HepG2 (cell line): ENCODE data around the gene PYGB. TPM values are rescaled to one million over a fixed set of nuclear protein-coding genes. Genes with fewer than 3 reads are reported as not detected.
A peak's percentile ranks its signal among the peaks of the same experiment; 100 is the strongest.

Experiments used
- ATAC-seq: fragments of 200-7000 bp; cut with Tn5 transposase; 3 replicates; pipeline ENCODE4 v1.9.1; 2020; ENCODE audit warnings: mild to moderate bottlenecking, moderate library complexity
- BruUV-seq: library from RNA; stranded (reverse); fragments of 400-500 nt; replicated peaks from 2 replicates; lab custom pipeline; 2021; lab: Mats Ljungman, UMichigan
- CTCF ChIA-PET: fragments of 300-600 bp; formaldehyde crosslinking; extraction: SDS; loops from one replicate; lab custom pipeline; 2021; ENCODE audit warnings: low total read pairs, inconsistent platforms, low intra/inter-chr PET ratio; lab: Yijun Ruan, JAX
- POLR2A ChIA-PET: fragments of 350-600 bp; sonication (Branson Sonifier 250); formaldehyde crosslinking; loops from one replicate; lab custom pipeline; 2020; ENCODE audit warnings: antibody characterized with exemption, inconsistent platforms; lab: Yijun Ruan, JAX
- DNase-seq: peaks from one replicate; pipeline ENCODE4 v3.0.0-alpha.2; 2015; ENCODE audit warnings: low spot score
- FAIRE-seq: peaks from 3 replicates; lab custom pipeline; 2011; peaks lifted over from hg19 to GRCh38; lab: Jason Lieb, UNC
- H2AFZ ChIP-seq: one replicate; pipeline ENCODE4 v1.6.1; 2011; ENCODE audit warnings: low read length, inconsistent platforms
- H3K27ac ChIP-seq: fragments of 300-600 bp; 3 replicates; pipeline ENCODE4 v1.8.0; 2011; ENCODE audit warnings: mixed run types, mild to moderate bottlenecking, mixed read lengths, low read length, inconsistent platforms; ENCODE audit not compliant: insufficient read depth; ENCODE audit errors: extremely low read length
- H3K27me3 ChIP-seq, 2 experiments: fragments of 200-600 bp in 1 of 2; 2 replicates in 1 of 2; 3 replicates in 1 of 2; pipeline versions ENCODE4 v1.6.0 to v1.8.0; 2011; ENCODE audit warnings: low read length in 2 of 2, mild to moderate bottlenecking in 2 of 2, moderate library complexity in 2 of 2, inconsistent platforms in 1 of 2; ENCODE audit not compliant: insufficient read depth in 2 of 2, control insufficient read depth in 1 of 2
- H3K36me3 ChIP-seq, 2 experiments: fragments of 200-600 bp in 1 of 2; replicated peaks in 1 of 2; 2 replicates in 1 of 2; 3 replicates in 1 of 2; pipeline versions ENCODE4 v1.5.1 to v1.8.0; 2011; ENCODE audit warnings: low read length in 2 of 2, inconsistent platforms in 1 of 2; ENCODE audit not compliant: insufficient read depth in 2 of 2, control insufficient read depth in 1 of 2
- H3K4me1 ChIP-seq: 2 replicates; pipeline ENCODE4 v1.5.1; 2012; ENCODE audit warnings: low read length, inconsistent platforms; ENCODE audit not compliant: insufficient read depth
- H3K4me2 ChIP-seq: 2 replicates; pipeline ENCODE4 v1.6.0; 2011; ENCODE audit warnings: low read depth, low read length, inconsistent platforms
- H3K4me3 ChIP-seq, 3 experiments: fragments of 200-600 bp in 1 of 3; sonication (generic), shearing (Covaris generic) in 1 of 3; replicated peaks in 1 of 3; 2 replicates each; pipeline ENCODE4 v1.5.1; 2011 to 2016; ENCODE audit warnings: low read length in 3 of 3, inconsistent platforms in 2 of 3, low read depth in 2 of 3, mild to moderate bottlenecking in 2 of 3, control low read depth in 1 of 3, mixed read lengths in 1 of 3; ENCODE audit not compliant: insufficient read depth in 1 of 3
- H3K79me2 ChIP-seq: one replicate; pipeline ENCODE4 v1.6.1; 2011; ENCODE audit warnings: low read length, inconsistent platforms; ENCODE audit not compliant: insufficient read depth
- H3K9ac ChIP-seq: 2 replicates; pipeline ENCODE4 v1.6.0; 2011; ENCODE audit warnings: mild to moderate bottlenecking, low read depth, low read length, inconsistent platforms; ENCODE audit not compliant: insufficient read depth
- H3K9me3 ChIP-seq: 2 replicates; pipeline ENCODE4 v1.5.1; 2012; ENCODE audit warnings: mild to moderate bottlenecking, low read length
- H4K20me1 ChIP-seq: 2 replicates; pipeline ENCODE4 v1.6.0; 2011; ENCODE audit warnings: inconsistent platforms, mild to moderate bottlenecking, low read length, moderate library complexity; ENCODE audit not compliant: insufficient read depth
- ARHGAP35 ChIP-seq: sonication (generic); formaldehyde crosslinking; IDR thresholded peaks from 2 replicates; pipeline ENCODE4 v1.9.0; 2022; ENCODE audit warnings: mild to moderate bottlenecking, inconsistent platforms, moderate library complexity, missing genetic modification reagents, borderline replicate concordance
- CHCHD3 ChIP-seq: sonication (generic); formaldehyde crosslinking; IDR thresholded peaks from 2 replicates; pipeline ENCODE4 v1.8.0; 2022; ENCODE audit warnings: mild to moderate bottlenecking, missing genetic modification reagents, moderate library complexity
- FOXK1 ChIP-seq: sonication (generic); formaldehyde crosslinking; IDR thresholded peaks from 2 replicates; pipeline ENCODE4 v1.4.0; 2020; ENCODE audit warnings: low read depth, missing genetic modification reagents, borderline replicate concordance
- JUND ChIP-seq: sonication (generic); formaldehyde crosslinking; IDR thresholded peaks from 2 replicates; pipeline ENCODE4 v1.8.0; 2022; ENCODE audit warnings: mild to moderate bottlenecking, missing genetic modification reagents
- KMT2A ChIP-seq: sonication (generic); formaldehyde crosslinking; IDR thresholded peaks from 2 replicates; pipeline ENCODE4 v1.4.0; 2020; ENCODE audit warnings: missing genetic modification reagents
- MYNN ChIP-seq: sonication (generic); formaldehyde crosslinking; IDR thresholded peaks from 2 replicates; pipeline ENCODE4 v1.4.0; 2020; ENCODE audit warnings: mild to moderate bottlenecking, low read depth, missing genetic modification reagents
- NRL ChIP-seq: sonication (generic); formaldehyde crosslinking; IDR thresholded peaks from 2 replicates; pipeline ENCODE4 v1.5.0; 2020; ENCODE audit warnings: missing genetic modification reagents, mild to moderate bottlenecking, moderate library complexity, borderline replicate concordance
- SOX13 ChIP-seq, 3 experiments: fragments of 450-650 bp in 1 of 3; sonication (generic) in 1 of 3; formaldehyde crosslinking in 1 of 3; IDR thresholded peaks in 2 of 3; conservative IDR thresholded peaks in 1 of 3; 2 replicates each; pipeline versions ENCODE4 v1.5.0 to v1.6.1; 2016 to 2020; ENCODE audit warnings: antibody characterized with exemption in 1 of 3, mild to moderate bottlenecking in 1 of 3, missing compliant biosample characterization in 1 of 3, missing genetic modification reagents in 1 of 3, moderate library complexity in 1 of 3
- WGBS: methylation state at CpG from one replicate; pipeline ENCODE4 v1.1.6; 2017; ENCODE audit warnings: low lambda C conversion rate; 5-methylcytosine and 5-hydroxymethylcytosine counted together
- in situ Hi-C: cut with HindIII; loops from 2 replicates; pipeline ENCODE4 v1.10.0; 2017; ENCODE audit warnings: low pct_unique_long_range_greater_than_20kb; ENCODE audit not compliant: extremely low pct_ligation_motif_present
- intact Hi-C: fragments of 100-400 bp; cut with micrococcal nuclease; formaldehyde crosslinking; loops from one replicate; pipeline ENCODE4 v1.10.0; 2022; ENCODE audit not compliant: unreplicated experiment
- polyA plus RNA-seq, 8 experiments: library from polyadenylated mRNA; depleted of rRNA in 3 of 8; stranded (reverse) in 7 of 8; unstranded in 1 of 8; fragments of >200 nt; fragmentation: Illumina TruSeq in 4 of 8; extraction: Trizol in 4 of 8; gene quantifications; 2 replicates each; pipeline versions ENCODE4 v1.2.1 to v1.2.3, GENCODE V29; 2011 to 2016; ENCODE audit warnings: low read depth in 4 of 8, missing spikeins in 1 of 8, mixed read lengths in 1 of 8; ENCODE audit not compliant: insufficient read depth in 1 of 8
- total RNA-seq, 5 experiments: library from RNA; depleted of rRNA; stranded (reverse); fragments of >200 nt; fragmentation: Illumina TruSeq; extraction: Trizol; gene quantifications; 2 replicates each; pipeline ENCODE4 v1.2.3, GENCODE V29; 2016; ENCODE audit warnings: low read depth in 1 of 5
- TF ChIP-seq, protein P1 (sequence below): sonication (generic); formaldehyde crosslinking; IDR thresholded peaks from 2 replicates; pipeline ENCODE4 v1.5.1; 2020; ENCODE audit warnings: mild to moderate bottlenecking, missing genetic modification reagents, moderate library complexity
- TF ChIP-seq, protein P2 (sequence below): sonication (generic); formaldehyde crosslinking; IDR thresholded peaks from 2 replicates; pipeline ENCODE4 v1.4.0; 2020; ENCODE audit warnings: mild to moderate bottlenecking, missing genetic modification reagents
- TF ChIP-seq, protein P3 (sequence below): IDR thresholded peaks from 2 replicates; pipeline ENCODE4 v1.4.0; 2020; ENCODE audit warnings: mild to moderate bottlenecking, missing genetic modification reagents

PYGB gene
- total and polyA plus RNA-seq, 2 of the 13 experiments (the other 11 are each of a cell fraction or from before 2014, with no cell fraction given), result 24.2 to 86.3 TPM

DNA sequence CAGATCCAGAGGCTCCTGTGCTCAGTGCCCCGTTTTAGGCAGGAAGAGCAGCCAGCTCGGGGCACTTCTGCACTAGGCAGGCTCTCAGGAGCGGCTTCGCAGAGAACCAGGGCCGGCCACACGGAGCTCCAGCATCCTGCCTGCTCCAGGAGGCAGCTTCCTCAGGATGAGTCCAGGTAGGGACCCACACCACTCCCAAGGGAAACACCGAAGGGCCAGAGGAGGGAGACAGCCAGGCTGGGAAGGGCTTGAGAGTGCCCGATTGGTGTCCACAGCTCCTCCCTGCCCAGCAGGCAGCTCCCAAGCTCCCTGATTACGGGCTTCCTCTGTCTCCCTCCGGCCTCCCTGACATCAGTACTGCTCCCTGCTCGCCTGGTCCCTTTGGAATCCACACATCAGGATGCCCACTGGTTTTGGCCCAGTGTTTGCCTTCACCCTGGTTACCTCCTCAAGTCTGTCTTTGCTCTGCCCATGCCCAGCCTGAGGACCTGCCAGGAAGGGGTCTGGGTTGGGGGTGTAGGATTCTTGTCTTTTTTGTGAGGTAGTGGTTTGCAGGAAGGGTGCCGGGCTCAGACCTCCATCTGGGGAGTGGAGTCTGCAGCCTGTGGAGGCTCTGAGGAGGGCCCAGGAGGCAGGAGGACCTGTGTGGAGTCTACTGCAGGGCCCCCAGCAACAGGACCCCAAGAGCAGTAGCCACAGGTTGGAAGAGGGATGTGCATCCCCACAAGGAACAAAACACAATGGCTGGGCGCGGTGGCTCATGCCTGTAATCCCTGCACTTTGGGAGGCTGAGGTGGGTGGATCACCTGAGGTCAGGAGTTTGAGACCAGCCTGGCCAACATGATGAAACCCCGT, 11.2 kb upstream of the PYGB start (continued):
- TF ChIP-seq CHCHD3 (CRISPR knock-in tag) (no peak), NRL (CRISPR knock-in tag) (0 out of 2 replicates have a peak, but pooled peaks have one; percentile 8), ARHGAP35 (CRISPR knock-in tag) (no peak)
- TF ChIP-seq, all 625 proteins: peak for 6

DNA sequence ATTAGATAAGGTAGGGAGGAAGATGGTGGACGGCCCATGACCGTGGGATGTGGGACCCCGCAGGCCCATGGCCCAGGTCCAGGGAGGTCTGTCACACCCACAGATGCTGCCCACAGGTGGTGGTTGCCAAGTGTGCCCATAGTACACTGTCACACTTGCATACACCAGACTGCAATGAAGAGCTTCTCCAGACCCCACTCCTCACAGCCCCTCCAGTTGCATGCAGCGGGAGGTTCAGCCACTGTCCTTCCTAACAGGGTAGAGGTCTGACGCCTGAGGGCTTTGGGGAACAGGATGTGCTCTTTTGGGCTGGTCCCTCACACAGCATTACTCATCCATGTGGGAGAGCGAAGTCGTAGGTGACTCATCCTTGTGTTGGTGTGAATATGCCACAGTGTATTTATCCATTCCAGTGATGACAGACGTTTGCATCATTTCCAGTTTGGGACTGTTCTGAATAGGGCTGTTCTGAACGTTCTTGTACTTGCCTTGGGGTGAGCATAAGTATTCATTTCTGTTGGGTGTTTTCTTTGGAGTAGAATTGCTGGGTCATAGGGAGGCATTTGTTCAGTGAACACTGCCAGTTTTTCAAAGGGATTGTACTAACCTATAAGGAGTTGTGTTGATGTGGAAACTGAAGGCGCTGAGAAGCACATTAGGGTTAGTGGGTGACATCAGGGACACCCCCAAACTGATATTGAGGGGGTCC, 10.1 kb upstream of the PYGB start:
- Histone ChIP-seq H3K4me3 (no peak overlapping the region), H3K27ac (no peak overlapping the region)
- intact Hi-C loops, result loop anchor here (1.0 kb wide), 1 partner anchor 10 kb away; no protein-coding TSS in a partner anchor
- TF ChIP-seq JUND, result peak; percentile 87
- TF ChIP-seq KMT2A (CRISPR knock-in tag), result no peak
- peak; percentile 76; the same call in 1 of the 2 replicates for TF ChIP-seq FOXK1
- no peak for TF ChIP-seq SOX13 (IDR thresholded peaks at IDR 0.05)
- peak in 1 of 2 experiments; percentile 54; a peak in 1 of 4 replicates for TF ChIP-seq SOX13 (CRISPR knock-in tag; conservative IDR thresholded peaks at IDR 0.05 in 1 of 2, IDR thresholded peaks at IDR 0.05 in 1 of 2)
- no peak for TF ChIP-seq MYNN (CRISPR knock-in tag)
- TF ChIP-seq, protein P1, sequence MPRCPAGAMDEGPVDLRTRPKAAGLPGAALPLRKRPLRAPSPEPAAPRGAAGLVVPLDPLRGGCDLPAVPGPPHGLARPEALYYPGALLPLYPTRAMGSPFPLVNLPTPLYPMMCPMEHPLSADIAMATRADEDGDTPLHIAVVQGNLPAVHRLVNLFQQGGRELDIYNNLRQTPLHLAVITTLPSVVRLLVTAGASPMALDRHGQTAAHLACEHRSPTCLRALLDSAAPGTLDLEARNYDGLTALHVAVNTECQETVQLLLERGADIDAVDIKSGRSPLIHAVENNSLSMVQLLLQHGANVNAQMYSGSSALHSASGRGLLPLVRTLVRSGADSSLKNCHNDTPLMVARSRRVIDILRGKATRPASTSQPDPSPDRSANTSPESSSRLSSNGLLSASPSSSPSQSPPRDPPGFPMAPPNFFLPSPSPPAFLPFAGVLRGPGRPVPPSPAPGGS, result no peak
- TF ChIP-seq, protein P2, sequence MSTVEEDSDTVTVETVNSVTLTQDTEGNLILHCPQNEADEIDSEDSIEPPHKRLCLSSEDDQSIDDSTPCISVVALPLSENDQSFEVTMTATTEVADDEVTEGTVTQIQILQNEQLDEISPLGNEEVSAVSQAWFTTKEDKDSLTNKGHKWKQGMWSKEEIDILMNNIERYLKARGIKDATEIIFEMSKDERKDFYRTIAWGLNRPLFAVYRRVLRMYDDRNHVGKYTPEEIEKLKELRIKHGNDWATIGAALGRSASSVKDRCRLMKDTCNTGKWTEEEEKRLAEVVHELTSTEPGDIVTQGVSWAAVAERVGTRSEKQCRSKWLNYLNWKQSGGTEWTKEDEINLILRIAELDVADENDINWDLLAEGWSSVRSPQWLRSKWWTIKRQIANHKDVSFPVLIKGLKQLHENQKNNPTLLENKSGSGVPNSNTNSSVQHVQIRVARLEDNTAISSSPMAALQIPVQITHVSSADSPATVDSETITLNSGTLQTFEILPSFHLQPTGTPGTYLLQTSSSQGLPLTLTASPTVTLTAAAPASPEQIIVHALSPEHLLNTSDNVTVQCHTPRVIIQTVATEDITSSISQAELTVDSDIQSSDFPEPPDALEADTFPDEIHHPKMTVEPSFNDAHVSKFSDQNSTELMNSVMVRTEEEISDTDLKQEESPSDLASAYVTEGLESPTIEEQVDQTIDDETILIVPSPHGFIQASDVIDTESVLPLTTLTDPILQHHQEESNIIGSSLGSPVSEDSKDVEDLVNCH (CRISPR knock-in tag), result no peak
- TF ChIP-seq, protein P3, sequence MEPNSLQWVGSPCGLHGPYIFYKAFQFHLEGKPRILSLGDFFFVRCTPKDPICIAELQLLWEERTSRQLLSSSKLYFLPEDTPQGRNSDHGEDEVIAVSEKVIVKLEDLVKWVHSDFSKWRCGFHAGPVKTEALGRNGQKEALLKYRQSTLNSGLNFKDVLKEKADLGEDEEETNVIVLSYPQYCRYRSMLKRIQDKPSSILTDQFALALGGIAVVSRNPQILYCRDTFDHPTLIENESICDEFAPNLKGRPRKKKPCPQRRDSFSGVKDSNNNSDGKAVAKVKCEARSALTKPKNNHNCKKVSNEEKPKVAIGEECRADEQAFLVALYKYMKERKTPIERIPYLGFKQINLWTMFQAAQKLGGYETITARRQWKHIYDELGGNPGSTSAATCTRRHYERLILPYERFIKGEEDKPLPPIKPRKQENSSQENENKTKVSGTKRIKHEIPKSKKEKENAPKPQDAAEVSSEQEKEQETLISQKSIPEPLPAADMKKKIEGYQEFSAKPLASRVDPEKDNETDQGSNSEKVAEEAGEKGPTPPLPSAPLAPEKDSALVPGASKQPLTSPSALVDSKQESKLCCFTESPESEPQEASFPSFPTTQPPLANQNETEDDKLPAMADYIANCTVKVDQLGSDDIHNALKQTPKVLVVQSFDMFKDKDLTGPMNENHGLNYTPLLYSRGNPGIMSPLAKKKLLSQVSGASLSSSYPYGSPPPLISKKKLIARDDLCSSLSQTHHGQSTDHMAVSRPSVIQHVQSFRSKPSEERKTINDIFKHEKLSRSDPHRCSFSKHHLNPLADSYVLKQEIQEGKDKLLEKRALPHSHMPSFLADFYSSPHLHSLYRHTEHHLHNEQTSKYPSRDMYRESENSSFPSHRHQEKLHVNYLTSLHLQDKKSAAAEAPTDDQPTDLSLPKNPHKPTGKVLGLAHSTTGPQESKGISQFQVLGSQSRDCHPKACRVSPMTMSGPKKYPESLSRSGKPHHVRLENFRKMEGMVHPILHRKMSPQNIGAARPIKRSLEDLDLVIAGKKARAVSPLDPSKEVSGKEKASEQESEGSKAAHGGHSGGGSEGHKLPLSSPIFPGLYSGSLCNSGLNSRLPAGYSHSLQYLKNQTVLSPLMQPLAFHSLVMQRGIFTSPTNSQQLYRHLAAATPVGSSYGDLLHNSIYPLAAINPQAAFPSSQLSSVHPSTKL (CRISPR knock-in tag), result peak; percentile 71

More for the DNA sequence above, 10.1 kb upstream of the PYGB start:
- FAIRE-seq (peak; percentile 18), DNase-seq (peak; percentile 90), ATAC-seq (peak; percentile 56)
- Histone ChIP-seq H3K9ac (no peak overlapping the region), H3K79me2 (no peaks in the 10 kb centered on the region), H3K36me3 (no peaks in the 10 kb centered on the region), H3K4me2 (peak overlapping the region; percentile 10; the same call in 1 of the 2 replicates), H3K27me3 (peaks cover 0 to 26% of the 10 kb centered on the region in 2 experiments; a peak in 4 of 5 replicates), H4K20me1 (no peaks in the 10 kb centered on the region), H2AFZ (no peak overlapping the region), H3K4me1 (peaks cover 64% of the 10 kb centered on the region), H3K9me3 (no peaks in the 10 kb centered on the region)
- BruUV-seq, result no TSS peak
- 19% methylated on average over 10 of the region's 10 CpGs for WGBS
- in situ Hi-C loops, result no loop called here
- ChIA-PET POLR2A (interaction anchor here (0.8 to 5.8 kb wide), 3 partner anchors 10 to 42 kb away, joined by 4 to 67 read pairs (median 19); partner anchors contain the start of genes ENTPD6 and PYGB), CTCF (no interaction called here)
